ENCODE data around the gene ABHD12.
A peak's percentile ranks its signal among the peaks of the same experiment; 100 is the strongest.

The ABHD12 gene

DNA sequence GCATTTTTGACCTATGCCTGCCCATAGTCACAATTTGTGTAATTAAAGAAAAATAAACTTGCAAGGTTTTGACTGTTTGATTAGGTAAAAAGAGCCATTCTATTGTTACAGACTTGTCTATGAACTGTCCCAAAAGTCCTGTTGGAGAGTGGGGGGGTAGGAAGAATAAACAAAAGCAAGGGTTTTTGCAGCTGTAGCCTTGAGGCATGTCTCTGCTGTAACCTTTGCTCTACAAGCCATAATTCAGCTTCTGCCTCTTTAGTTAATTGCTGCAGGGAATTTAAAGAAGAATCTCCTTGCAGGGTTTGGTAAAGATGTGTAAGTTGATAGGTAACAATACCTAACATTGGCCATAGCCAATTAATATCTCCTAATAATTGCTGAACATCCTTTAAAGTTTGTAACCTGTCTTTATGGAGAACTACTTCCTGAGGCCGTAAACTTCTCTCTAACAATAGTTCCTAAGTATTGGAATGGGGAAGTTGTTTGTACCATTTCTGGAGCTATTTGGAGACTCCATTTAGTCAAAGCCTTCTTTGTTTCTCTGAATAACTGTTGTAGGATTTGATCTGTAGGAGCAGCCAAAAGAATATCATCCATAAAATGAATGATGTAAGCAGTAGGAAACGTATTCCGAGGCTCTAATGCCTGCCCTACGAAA, 7.9 kb upstream of the ABHD12 start:
- Mint-ChIP-seq H3K27ac (no peak overlapping the region), H3K4me3 (no peak overlapping the region), H3K36me3 (ENCODE audit: low read depth) (peaks cover 3% of the 10 kb centered on the region), H3K27me3 (ENCODE audit: low read depth) (peaks cover 7% of the 10 kb centered on the region), H3K9me3 (peaks cover 18% of the 10 kb centered on the region), H3K4me1 (ENCODE audit: low read depth) (peaks cover 5% of the 10 kb centered on the region)
- no peak for DNase-seq (ENCODE audit: low spot score)

DNA sequence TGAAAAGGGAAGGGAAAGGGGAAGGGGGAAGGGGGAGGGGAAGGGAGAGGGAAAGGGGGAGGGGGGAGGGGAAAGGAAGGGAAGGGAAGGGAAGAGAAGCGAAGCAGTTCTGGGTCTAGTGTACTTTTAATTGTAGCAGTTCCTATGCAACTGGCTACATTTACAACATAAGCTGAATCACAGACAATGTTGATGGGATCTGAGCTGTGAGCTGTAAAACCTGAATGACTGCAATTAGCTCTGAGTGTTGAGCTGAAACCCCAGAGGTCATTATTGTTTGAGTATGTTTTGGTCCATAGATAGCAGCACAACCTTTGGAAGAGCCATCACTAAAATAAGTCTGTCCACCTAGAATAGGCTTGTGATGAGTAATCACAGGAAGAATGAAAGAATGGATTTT, 7.2 kb upstream of the ABHD12 start:
- Mint-ChIP-seq H3K9me3 (peaks cover 12% of the 10 kb centered on the region), H3K27ac (no peak overlapping the region), H3K4me3 (no peak overlapping the region), H3K36me3 (ENCODE audit: low read depth) (peaks cover 3% of the 10 kb centered on the region), H3K4me1 (ENCODE audit: low read depth) (peaks cover 6% of the 10 kb centered on the region), H3K27me3 (ENCODE audit: low read depth) (peaks cover 7% of the 10 kb centered on the region)
- DNase-seq (ENCODE audit: low spot score), result no peak

DNA sequence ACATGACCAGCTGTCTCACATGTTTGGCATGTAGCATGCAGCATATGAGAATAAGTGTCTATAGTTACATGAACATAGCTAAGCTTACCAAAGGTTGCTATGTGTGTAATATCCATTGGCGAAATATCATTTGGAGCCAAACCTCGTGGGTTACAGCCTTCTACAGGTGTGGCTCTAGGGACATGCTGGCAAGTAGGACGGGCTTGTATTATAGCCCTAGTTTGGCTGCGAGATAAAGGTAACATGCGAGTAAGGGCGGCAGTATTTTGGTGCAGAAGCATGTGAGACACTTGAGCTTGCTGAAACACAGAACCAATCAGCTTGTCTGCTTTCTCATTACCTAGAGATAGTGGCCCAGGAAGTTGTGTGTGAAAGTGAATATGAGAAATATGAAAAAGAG, 6.5 kb upstream of the ABHD12 start:
- Mint-ChIP-seq H3K27me3 (ENCODE audit: low read depth) (peaks cover 5% of the 10 kb centered on the region), H3K27ac (no peak overlapping the region), H3K9me3 (peaks cover 6% of the 10 kb centered on the region), H3K36me3 (ENCODE audit: low read depth) (no peaks in the 10 kb centered on the region), H3K4me3 (no peak overlapping the region), H3K4me1 (ENCODE audit: low read depth) (peaks cover 6% of the 10 kb centered on the region)
- DNase-seq (ENCODE audit: low spot score), result no peak

DNA sequence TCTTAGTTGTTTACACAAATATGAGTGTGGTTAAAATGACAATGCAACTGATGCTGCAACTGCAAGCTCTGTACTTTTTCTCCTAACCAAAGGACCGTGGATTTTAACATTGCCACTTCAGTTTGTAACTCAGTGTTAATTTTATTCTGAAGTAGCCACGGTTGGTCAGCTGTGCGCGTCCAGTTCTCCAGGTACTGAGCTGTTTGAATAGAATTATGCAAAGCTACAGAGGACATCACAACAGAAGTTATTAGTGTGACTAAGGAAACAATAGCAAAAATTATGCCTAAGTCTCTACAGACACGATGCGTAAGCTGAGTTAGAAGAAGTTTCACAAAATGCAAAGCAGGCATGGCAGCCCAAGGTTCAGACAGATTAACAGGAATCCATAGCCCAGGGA, 4.4 kb upstream of the ABHD12 start:
- Mint-ChIP-seq H3K4me3 (no peak overlapping the region), H3K27me3 (ENCODE audit: low read depth) (peaks cover 5% of the 10 kb centered on the region), H3K4me1 (ENCODE audit: low read depth) (peaks cover 6% of the 10 kb centered on the region), H3K36me3 (ENCODE audit: low read depth) (no peaks in the 10 kb centered on the region), H3K27ac (no peak overlapping the region), H3K9me3 (no peaks in the 10 kb centered on the region)
- no peak for DNase-seq (ENCODE audit: low spot score)

DNA sequence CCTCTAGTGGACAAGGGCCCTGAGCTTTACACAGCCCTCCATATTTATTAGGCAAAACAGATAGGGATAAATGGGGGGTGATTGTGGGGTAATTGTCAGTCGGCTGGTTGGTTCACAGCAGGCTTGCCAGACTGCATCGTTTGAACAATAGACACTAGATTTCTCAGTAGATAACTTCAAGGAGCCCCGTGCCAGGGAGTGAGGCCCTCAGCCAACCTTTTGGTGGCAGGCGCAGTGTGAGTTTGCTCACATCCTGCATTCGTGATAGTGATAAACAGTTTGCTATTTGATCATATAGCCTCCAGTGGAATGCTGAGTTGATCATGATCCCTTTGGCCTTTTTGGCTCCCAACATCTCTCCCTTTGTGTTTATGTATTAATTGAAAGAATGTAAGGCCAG, 3.6 kb upstream of the ABHD12 start:
- H3K4me1 Mint-ChIP-seq (ENCODE audit: low read depth), result peaks cover 9% of the 10 kb centered on the region
- no peaks in the 10 kb centered on the region for H3K9me3 Mint-ChIP-seq
- H3K27me3 Mint-ChIP-seq (ENCODE audit: low read depth), result peaks cover 5% of the 10 kb centered on the region
- H3K4me3 Mint-ChIP-seq, result no peak overlapping the region
- DNase-seq (ENCODE audit: low spot score), result no peak
- no peak overlapping the region for H3K27ac Mint-ChIP-seq
- peaks cover under 1% of the 10 kb centered on the region for H3K36me3 Mint-ChIP-seq (ENCODE audit: low read depth)

DNA sequence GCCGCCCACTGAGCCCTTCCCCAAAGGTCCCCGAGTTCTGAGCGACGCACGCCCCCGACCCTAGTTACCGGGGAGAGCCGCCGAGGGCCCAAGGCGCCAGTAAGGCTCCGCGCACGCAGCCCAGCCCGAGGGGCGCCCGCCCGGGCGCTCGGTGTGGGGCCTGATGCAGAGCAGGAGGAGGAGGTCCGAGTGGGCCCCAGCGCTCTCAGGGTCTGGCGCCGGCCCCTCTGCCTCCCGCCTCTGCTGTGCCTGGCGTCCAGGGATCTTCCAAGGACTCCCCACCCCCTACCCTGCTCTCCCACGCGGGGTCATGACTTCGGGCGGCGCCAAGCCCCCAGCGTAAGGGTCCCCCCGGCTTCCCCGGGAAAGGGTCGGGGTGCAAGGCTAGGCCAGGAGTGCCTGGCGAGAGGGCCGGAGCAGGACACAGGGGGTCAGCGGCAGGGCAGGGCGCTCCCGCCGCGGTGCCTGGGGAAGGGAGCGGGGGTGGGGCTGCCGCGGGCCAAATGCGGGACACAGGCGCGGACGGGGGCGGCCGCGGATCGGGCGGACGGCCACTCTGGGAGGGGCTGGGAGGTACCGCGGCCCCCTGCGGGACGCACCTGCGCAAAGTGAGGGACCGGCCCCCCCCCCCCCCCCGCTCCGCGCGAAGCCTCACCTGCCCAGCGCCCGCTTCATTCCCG, 637 bp downstream of the ABHD12 start:
- Mint-ChIP-seq H3K9me3 (no peaks in the 10 kb centered on the region), H3K4me1 (ENCODE audit: low read depth) (peaks cover 14% of the 10 kb centered on the region), H3K27ac (peak overlapping the region; percentile 18), H3K36me3 (ENCODE audit: low read depth) (peaks cover 8% of the 10 kb centered on the region), H3K27me3 (ENCODE audit: low read depth) (no peaks in the 10 kb centered on the region), H3K4me3 (peak overlapping the region; percentile 84)
- peak; percentile 38 for DNase-seq (ENCODE audit: low spot score)

DNA sequence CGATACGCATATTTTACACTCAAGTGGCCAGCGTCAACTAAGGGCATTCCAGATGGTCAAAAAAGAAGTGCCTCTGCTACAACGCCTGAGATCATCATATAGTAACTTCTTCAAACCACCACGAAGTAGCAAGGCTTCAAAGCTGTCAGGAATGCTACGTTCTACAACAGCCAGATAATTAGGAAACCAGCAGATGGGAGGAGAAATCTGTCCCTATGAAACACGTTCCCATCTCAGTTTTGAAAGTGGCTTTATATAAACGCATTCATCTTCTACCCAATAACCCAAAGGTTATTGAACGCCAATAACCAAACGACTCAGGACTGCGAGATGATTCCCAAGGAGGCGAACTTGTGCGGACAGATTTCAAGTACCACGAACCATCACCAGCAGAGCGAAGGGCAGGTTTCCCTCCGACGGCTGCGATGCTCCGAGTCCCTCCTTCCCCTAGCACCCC, 1.2 kb downstream of the ABHD12 start:
- Mint-ChIP-seq H3K27me3 (ENCODE audit: low read depth) (no peaks in the 10 kb centered on the region), H3K4me1 (ENCODE audit: low read depth) (peaks cover 14% of the 10 kb centered on the region)
- DNase-seq (ENCODE audit: low spot score), result no peak

DNA sequence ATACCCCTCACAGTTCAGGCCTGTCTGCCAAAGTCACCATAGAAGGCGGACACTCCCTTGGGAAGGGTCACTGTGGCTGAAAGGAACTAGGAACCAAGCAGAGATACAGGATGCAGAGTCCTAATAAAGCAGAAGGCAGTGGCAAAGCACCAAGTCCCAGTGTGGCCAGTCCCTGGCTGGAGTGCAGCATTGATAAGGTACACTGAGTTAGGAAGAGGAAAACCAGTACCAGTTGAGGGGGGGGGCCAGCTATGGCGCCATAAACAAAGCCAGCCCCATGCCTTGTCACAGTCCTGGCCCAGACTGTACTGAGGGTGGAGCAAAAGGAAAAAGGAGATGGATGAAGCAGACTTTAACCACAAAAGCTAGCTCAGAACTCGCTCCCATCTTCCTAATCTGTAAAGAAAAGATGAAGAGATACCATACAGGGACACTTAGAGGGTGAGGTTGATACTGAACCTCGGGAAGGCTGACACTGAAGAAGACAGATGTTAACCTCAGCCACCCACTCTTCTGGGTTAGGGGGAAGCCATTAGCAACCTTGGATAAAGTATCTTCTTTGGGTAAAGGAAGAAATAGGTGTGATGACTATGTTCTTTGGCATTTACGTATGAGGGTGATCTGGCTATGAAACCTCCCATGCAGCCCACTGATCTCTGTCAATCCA, 7.8 kb downstream of the ABHD12 start:
- DNase-seq (ENCODE audit: low spot score), result no peak
- Mint-ChIP-seq H3K27me3 (ENCODE audit: low read depth) (no peaks in the 10 kb centered on the region), H3K4me1 (ENCODE audit: low read depth) (peaks cover 4% of the 10 kb centered on the region), H3K4me3 (no peak overlapping the region), H3K36me3 (ENCODE audit: low read depth) (peaks cover 6% of the 10 kb centered on the region), H3K27ac (no peak overlapping the region), H3K9me3 (no peaks in the 10 kb centered on the region)

More for the DNA sequence above, 1.2 kb downstream of the ABHD12 start:
- H3K27ac Mint-ChIP-seq, result peak overlapping the region; percentile 18
- H3K9me3 Mint-ChIP-seq, result no peaks in the 10 kb centered on the region
- peaks cover 8% of the 10 kb centered on the region for H3K36me3 Mint-ChIP-seq (ENCODE audit: low read depth)
- H3K4me3 Mint-ChIP-seq, result peak overlapping the region; percentile 84

DNA sequence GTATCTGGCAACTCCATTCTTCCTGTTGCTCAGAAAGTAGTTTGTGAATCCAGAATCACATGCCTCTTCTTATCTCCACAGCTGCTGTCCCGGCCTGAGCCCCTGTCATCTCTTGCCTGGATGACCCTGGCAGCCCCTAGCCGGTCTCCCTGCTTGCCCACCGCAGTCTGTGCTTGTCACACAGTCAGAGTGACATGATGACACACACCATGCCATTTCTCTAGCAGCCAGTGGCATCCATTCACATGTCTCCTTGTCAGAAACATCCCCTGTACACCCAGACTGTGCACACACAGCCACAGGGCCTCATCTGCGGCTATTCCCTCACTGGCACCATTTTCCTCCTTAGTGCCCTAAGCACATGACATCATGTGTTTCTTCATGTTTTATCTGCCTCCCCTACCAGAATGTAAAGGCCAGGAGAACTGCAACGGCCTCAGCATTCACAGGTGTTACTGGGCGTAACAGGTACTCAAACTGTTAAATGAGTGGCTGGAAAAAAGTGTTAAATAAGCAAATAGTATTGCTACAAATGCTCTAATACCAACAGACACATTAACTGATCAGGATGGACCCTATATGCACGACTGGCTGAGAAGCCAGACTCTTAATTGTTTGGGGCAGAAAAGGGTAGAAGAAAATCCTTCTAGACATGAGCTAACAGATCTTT, 9.6 kb downstream of the ABHD12 start:
- Mint-ChIP-seq H3K4me3 (no peak overlapping the region), H3K9me3 (no peaks in the 10 kb centered on the region), H3K4me1 (ENCODE audit: low read depth) (peaks cover 4% of the 10 kb centered on the region), H3K36me3 (ENCODE audit: low read depth) (peaks cover 2% of the 10 kb centered on the region), H3K27me3 (ENCODE audit: low read depth) (no peaks in the 10 kb centered on the region), H3K27ac (no peak overlapping the region)
- no peak for DNase-seq (ENCODE audit: low spot score)

DNA sequence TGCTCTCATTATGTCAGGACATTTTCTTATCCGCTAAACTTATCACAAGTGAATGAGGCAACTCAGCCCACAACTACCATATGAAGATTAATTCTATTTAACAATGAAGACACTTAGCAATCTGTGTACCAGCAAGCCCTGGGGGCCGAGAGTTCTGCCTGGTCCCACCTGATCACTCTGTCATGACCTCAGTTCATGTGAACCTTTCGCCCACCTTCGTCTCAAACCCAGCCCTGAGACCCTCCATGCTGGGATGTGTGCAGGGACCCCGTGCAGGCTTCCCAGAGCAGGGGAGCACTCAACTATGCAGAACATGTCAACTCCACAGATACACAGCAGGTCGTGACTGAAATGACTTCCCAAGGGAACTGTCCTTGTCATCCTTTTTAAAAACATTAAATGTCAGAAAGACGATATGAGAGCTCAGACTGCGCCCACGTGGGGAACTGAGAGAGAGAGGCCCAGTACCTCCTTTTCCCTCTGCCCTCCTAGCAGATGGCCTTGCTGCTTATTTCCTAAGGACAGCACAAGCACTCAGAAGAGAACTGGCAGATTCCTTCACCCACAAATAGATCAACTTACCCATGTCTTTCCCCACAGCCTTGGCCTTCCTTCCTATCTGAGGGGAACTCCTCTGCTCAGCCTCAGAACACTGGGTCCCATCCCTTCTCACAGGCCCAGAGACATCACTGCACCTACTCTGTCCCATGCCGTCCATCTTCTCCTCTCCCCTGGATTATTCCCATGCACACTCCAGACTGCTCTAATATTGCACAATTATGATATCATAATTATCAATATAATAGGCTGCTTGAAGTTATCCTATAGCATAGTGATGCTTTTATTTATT, 11.5 kb downstream of the ABHD12 start:
- no peak for DNase-seq (ENCODE audit: low spot score)
- Mint-ChIP-seq H3K27me3 (ENCODE audit: low read depth) (no peaks in the 10 kb centered on the region), H3K4me1 (ENCODE audit: low read depth) (peaks cover 4% of the 10 kb centered on the region), H3K9me3 (no peaks in the 10 kb centered on the region), H3K4me3 (no peak overlapping the region), H3K36me3 (ENCODE audit: low read depth) (peaks cover 2% of the 10 kb centered on the region), H3K27ac (no peak overlapping the region)

DNA sequence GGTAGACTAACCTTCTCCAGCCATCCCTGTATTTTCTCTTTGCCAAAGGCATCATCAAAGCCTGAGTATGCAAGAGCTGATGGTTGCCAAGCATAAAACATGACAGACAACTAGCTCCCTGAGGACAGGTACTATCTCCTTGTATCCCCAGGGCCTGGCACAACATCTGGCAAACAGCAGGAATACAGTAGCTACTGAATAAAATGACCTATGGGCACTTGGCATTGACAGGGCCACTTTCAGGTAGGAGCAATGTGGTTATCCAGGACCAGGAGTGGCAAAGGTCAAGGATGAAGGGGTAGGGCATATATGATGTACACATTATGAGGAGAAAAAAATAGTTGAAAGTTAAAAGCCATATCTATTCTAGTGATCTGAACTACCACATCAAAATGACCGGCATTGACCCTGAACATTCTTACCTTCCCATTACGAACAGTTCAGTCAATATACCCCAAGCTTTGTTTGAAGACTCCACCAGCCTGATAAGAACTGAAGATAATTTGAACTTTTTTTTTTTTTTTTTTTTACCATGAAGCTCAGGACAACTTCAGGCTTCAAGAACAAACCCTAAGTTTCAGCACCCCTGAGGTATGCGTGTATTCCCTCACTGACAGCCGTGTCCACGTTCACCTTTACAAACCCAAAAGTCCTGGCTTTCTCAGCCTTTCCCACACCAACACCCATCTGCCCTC, 12.3 kb downstream of the ABHD12 start:
- H3K4me1 Mint-ChIP-seq (ENCODE audit: low read depth), result peaks cover 4% of the 10 kb centered on the region
- H3K27me3 Mint-ChIP-seq (ENCODE audit: low read depth), result no peaks in the 10 kb centered on the region
- no peak for DNase-seq (ENCODE audit: low spot score)
- no peak overlapping the region for H3K4me3 Mint-ChIP-seq
- no peaks in the 10 kb centered on the region for H3K9me3 Mint-ChIP-seq
- no peak overlapping the region for H3K27ac Mint-ChIP-seq
- peaks cover 5% of the 10 kb centered on the region for H3K36me3 Mint-ChIP-seq (ENCODE audit: low read depth)

DNA sequence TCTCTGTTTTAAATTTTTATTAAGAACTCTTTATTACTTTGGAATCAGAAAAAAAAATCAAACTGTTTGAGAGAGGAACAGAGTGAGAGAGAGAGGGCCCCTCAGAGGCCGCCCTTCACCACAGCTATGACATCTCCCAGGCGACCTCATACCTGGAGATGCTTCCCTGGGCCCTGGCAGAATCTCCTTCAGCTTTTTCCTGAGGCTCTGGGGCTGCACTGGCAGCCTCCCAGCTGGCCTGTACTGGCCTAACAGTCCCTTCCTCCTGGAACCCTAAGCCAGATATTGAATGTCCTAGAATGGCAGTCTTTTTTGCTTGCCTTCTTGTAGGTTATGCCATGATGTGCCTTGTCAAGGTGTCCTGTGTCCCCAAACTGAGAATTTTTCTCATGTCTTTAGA, 13.7 kb downstream of the ABHD12 start:
- Mint-ChIP-seq H3K27me3 (ENCODE audit: low read depth) (no peaks in the 10 kb centered on the region), H3K36me3 (ENCODE audit: low read depth) (peaks cover 5% of the 10 kb centered on the region), H3K4me1 (ENCODE audit: low read depth) (no peaks in the 10 kb centered on the region), H3K27ac (no peak overlapping the region), H3K4me3 (no peak overlapping the region), H3K9me3 (no peaks in the 10 kb centered on the region)
- no peak for DNase-seq (ENCODE audit: low spot score)

DNA sequence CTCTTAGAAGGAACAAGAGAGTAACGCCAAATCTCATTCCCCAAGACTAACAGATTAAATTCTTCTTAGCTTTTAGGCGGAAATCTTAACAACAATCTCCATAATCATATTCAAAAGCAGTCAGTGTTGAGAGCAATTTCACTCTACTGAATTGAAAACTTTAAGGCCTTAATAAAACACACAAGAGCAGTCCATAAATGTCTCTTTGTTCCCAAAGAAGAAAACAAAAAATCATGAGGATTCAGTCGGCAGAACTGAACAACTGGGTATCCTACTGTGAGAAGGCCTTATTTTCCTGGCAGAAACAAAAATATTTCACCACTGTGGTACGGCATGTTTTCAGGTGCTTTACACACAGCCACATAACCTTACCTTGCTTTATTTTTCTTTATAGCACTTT, 14.4 kb downstream of the ABHD12 start:
- Mint-ChIP-seq H3K9me3 (no peaks in the 10 kb centered on the region), H3K36me3 (ENCODE audit: low read depth) (peaks cover 5% of the 10 kb centered on the region), H3K27ac (no peak overlapping the region), H3K4me1 (ENCODE audit: low read depth) (peaks cover 2% of the 10 kb centered on the region), H3K4me3 (no peak overlapping the region), H3K27me3 (ENCODE audit: low read depth) (no peaks in the 10 kb centered on the region)
- DNase-seq (ENCODE audit: low spot score), result no peak
